ENCODE data around the gene DNAAF3. TPM values are rescaled to one million over a fixed set of nuclear protein-coding genes. Genes with fewer than 3 reads are reported as not detected.

The DNAAF3 gene
- not detected for total RNA-seq
- not detected for polyA plus RNA-seq (2013, experiment 1 of 2)
- polyA plus RNA-seq (2013, experiment 2 of 2), result not detected
- 0 to 0.24 (median 0) reads per million in 172 experiments for total RNA-seq

- H3K27me3 ChIP-seq (ENCODE audit: control insufficient read depth in 1 of 2, insufficient read depth in 2 of 2, low read length in 2 of 2), result peaks cover 67 to 79% of the 10 kb centered on the region in 2 experiments
- H3K36me3 ChIP-seq (ENCODE audit: insufficient read depth, low read length), result no peaks in the 10 kb centered on the region
- no peaks in the 10 kb centered on the region for H3K36me3 Mint-ChIP-seq (ENCODE audit: low read depth)
- POLR2A ChIA-PET, result interaction anchor here (1.4 kb wide), 1 partner anchor 50 kb away, joined by 3 read pairs; the partner anchor contains the start of gene PPP1R12C
- peak within 1 kb of the TSS; percentile 55 for H3K27ac Mint-ChIP-seq
- peak in 12 of 14 experiments; percentile 23 to 83 (median 66) for DNase-seq
- H3K27ac ChIP-seq (ENCODE audit: low read depth in 1 of 2, low read length in 2 of 2), result no peak within 1 kb of the TSS
- CTCF ChIA-PET, result interaction anchor here (0.6 kb wide), 1 partner anchor 78 kb away, joined by 3 read pairs; no protein-coding TSS in a partner anchor
- no peaks in the 10 kb centered on the region for H3K9me3 Mint-ChIP-seq
- H3K4me1 Mint-ChIP-seq (ENCODE audit: low read depth), result peaks cover 20% of the 10 kb centered on the region
- peaks cover 77% of the 10 kb centered on the region for H3K27me3 Mint-ChIP-seq
- H3K9me3 ChIP-seq (ENCODE audit: control insufficient read depth in 1 of 2, insufficient read depth in 1 of 2, low read length in 2 of 2), result peaks cover 0 to 49% of the 10 kb centered on the region in 2 experiments
- peak; percentile 72 for ATAC-seq (ENCODE audit: poor library complexity)
- H3K4me3 ChIP-seq (ENCODE audit: low read length), result peak within 1 kb of the TSS; percentile 37
- peaks cover 15% of the 10 kb centered on the region for H3K4me1 ChIP-seq (ENCODE audit: insufficient read depth, low read length)
- intact Hi-C loops (cut with DNase I, micrococcal nuclease), result no loop called here
- no peak for TF ChIP-seq CTCF (IDR thresholded peaks at IDR 0.05)
- peak within 1 kb of the TSS; percentile 85 for H3K4me3 Mint-ChIP-seq
These were observed at the start of gene DNAAF3 for GRCh38 chr19:55166530-55167268. DNAAF3 (minus strand) TSS chr19:55166613; CDS start chr19:55166413, 200 bp downstream.

- Histone ChIP-seq H3K4me3 (ENCODE audit: low read length) (no peak overlapping the region), H3K9me3 (ENCODE audit: control insufficient read depth in 1 of 2, insufficient read depth in 1 of 2, low read length in 2 of 2) (peaks cover 6 to 37% of the 10 kb centered on the region in 2 experiments), H3K27me3 (ENCODE audit: control insufficient read depth in 1 of 2, insufficient read depth in 2 of 2, low read length in 2 of 2) (peaks cover 3 to 7% of the 10 kb centered on the region in 2 experiments), H3K4me1 (ENCODE audit: insufficient read depth, low read length) (peaks cover 13% of the 10 kb centered on the region), H3K36me3 (ENCODE audit: insufficient read depth, low read length) (no peaks in the 10 kb centered on the region), H3K27ac (ENCODE audit: low read depth in 1 of 2, low read length in 2 of 2) (no peak overlapping the region)
- TF ChIP-seq CTCF (IDR thresholded peaks at IDR 0.05), result no peak
- ChIA-PET CTCF (no interaction called here), POLR2A (no interaction called here)
- ATAC-seq (ENCODE audit: poor library complexity), result no peak
- Mint-ChIP-seq H3K9me3 (peaks cover 4% of the 10 kb centered on the region), H3K27ac (no peak overlapping the region), H3K4me3 (no peak overlapping the region), H3K36me3 (ENCODE audit: low read depth) (no peaks in the 10 kb centered on the region), H3K27me3 (peaks cover 43% of the 10 kb centered on the region), H3K4me1 (ENCODE audit: low read depth) (peaks cover 11% of the 10 kb centered on the region)
- DNase-seq, result no peak
- intact Hi-C loops (cut with DNase I, micrococcal nuclease), result no loop called here
These were observed 47.1 kb upstream of the DNAAF3 start for GRCh38 chr19:55213547-55213946.

GRCh38 chr19:55212447-55212846, 46.0 kb upstream of the DNAAF3 start:
- POLR2A ChIA-PET, result no interaction called here
- Histone ChIP-seq H3K4me1 (ENCODE audit: insufficient read depth, low read length) (peaks cover 13% of the 10 kb centered on the region), H3K9me3 (ENCODE audit: control insufficient read depth in 1 of 2, insufficient read depth in 1 of 2, low read length in 2 of 2) (peaks cover 6 to 35% of the 10 kb centered on the region in 2 experiments), H3K4me3 (ENCODE audit: low read length) (no peak overlapping the region), H3K27ac (ENCODE audit: low read depth in 1 of 2, low read length in 2 of 2) (no peak overlapping the region), H3K36me3 (ENCODE audit: insufficient read depth, low read length) (no peaks in the 10 kb centered on the region), H3K27me3 (ENCODE audit: control insufficient read depth in 1 of 2, insufficient read depth in 2 of 2, low read length in 2 of 2) (peaks cover 3 to 7% of the 10 kb centered on the region in 2 experiments)
- Mint-ChIP-seq H3K9me3 (peaks cover 4% of the 10 kb centered on the region), H3K4me1 (ENCODE audit: low read depth) (peaks cover 11% of the 10 kb centered on the region), H3K36me3 (ENCODE audit: low read depth) (no peaks in the 10 kb centered on the region), H3K27ac (no peak overlapping the region), H3K4me3 (no peak overlapping the region), H3K27me3 (peaks cover 43% of the 10 kb centered on the region)
- CTCF ChIA-PET, result no interaction called here
- intact Hi-C loops (cut with DNase I, micrococcal nuclease), result no loop called here
- no peak for ATAC-seq (ENCODE audit: poor library complexity)
- peak in 9 of 14 experiments; percentile 4 to 53 (median 28) for DNase-seq
- TF ChIP-seq CTCF (IDR thresholded peaks at IDR 0.05), result no peak

Measured in CD4-positive, alpha-beta T cell (primary cell).